Neural crest cell (in vitro differentiated cells): ENCODE measurements around the gene HABP4. TPM values are rescaled to one million over a fixed set of nuclear protein-coding genes. Genes with fewer than 3 reads are reported as not detected.

ENCODE experiments used
- DNase-seq: peaks from one replicate; pipeline ENCODE4 v3.0.0; 2021; ENCODE audit warnings: low read depth, mixed read lengths, low spot score
- H3K27ac Mint-ChIP-seq: one replicate; pipeline ENCODE4 v1.8.0; 2021; ENCODE audit warnings: mild to moderate bottlenecking, mixed read lengths; ENCODE audit not compliant: unreplicated experiment
- H3K27me3 Mint-ChIP-seq: 2 replicates; pipeline ENCODE4 v1.8.0; 2021; ENCODE audit warnings: low read depth, mild to moderate bottlenecking, mixed read lengths
- H3K36me3 Mint-ChIP-seq: 2 replicates; pipeline ENCODE4 v1.8.0; 2021; ENCODE audit warnings: low read depth, mild to moderate bottlenecking, mixed read lengths
- H3K4me1 Mint-ChIP-seq: 2 replicates; pipeline ENCODE4 v1.8.0; 2021; ENCODE audit warnings: mixed read lengths
- H3K4me3 Mint-ChIP-seq: one replicate; pipeline ENCODE4 v1.8.0; 2021; ENCODE audit warnings: mild to moderate bottlenecking, mixed read lengths
- H3K9me3 Mint-ChIP-seq: 2 replicates; pipeline ENCODE4 v1.8.0; 2021; ENCODE audit warnings: mixed read lengths
- total RNA-seq: library from RNA; stranded (reverse); gene quantifications from 2 replicates; pipeline ENCODE4 v1.2.1, GENCODE V29; 2021
- TF ChIP-seq, protein P1 (sequence below): fragments of 200-600 bp; sonication (generic); conservative IDR thresholded peaks from 2 replicates; pipeline ENCODE4 v1.5.0; 2021; ENCODE audit warnings: antibody characterized with exemption, mild to moderate bottlenecking

HABP4 gene
- total RNA-seq, 1 donor from 2014 or later: 24.7 TPM

DNA sequence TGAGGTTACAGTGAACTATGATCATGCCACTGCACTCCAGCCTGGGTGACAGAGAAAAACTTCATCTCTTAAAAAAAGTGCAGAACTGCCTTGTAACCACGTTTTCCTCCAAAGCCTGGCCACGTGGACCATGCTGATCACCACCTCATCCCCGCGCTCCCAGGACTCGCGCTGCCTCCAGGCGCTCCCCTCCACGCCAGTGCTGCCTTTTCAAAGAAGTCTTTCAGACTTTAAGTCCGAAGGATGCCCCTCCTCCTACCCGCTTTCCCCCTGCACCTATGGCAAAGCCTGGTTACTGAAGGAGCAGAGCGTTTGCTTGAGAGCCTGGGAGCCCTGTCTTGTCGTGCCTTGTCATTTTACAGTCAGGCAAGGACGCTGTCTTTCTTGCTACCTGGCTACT is 43.8 kb downstream of the HABP4 start:
- peak overlapping the region; percentile 52 for H3K27ac Mint-ChIP-seq
- no peak overlapping the region for H3K4me3 Mint-ChIP-seq
- H3K4me1 Mint-ChIP-seq: peaks cover 8% of the 10 kb centered on the region
- TF ChIP-seq, protein P1, sequence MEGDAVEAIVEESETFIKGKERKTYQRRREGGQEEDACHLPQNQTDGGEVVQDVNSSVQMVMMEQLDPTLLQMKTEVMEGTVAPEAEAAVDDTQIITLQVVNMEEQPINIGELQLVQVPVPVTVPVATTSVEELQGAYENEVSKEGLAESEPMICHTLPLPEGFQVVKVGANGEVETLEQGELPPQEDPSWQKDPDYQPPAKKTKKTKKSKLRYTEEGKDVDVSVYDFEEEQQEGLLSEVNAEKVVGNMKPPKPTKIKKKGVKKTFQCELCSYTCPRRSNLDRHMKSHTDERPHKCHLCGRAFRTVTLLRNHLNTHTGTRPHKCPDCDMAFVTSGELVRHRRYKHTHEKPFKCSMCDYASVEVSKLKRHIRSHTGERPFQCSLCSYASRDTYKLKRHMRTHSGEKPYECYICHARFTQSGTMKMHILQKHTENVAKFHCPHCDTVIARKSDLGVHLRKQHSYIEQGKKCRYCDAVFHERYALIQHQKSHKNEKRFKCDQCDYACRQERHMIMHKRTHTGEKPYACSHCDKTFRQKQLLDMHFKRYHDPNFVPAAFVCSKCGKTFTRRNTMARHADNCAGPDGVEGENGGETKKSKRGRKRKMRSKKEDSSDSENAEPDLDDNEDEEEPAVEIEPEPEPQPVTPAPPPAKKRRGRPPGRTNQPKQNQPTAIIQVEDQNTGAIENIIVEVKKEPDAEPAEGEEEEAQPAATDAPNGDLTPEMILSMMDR: no peak
- DNase-seq: no peak
- no peaks in the 10 kb centered on the region for H3K9me3 Mint-ChIP-seq
- no peaks in the 10 kb centered on the region for H3K27me3 Mint-ChIP-seq
- peaks cover 8% of the 10 kb centered on the region for H3K36me3 Mint-ChIP-seq

DNA sequence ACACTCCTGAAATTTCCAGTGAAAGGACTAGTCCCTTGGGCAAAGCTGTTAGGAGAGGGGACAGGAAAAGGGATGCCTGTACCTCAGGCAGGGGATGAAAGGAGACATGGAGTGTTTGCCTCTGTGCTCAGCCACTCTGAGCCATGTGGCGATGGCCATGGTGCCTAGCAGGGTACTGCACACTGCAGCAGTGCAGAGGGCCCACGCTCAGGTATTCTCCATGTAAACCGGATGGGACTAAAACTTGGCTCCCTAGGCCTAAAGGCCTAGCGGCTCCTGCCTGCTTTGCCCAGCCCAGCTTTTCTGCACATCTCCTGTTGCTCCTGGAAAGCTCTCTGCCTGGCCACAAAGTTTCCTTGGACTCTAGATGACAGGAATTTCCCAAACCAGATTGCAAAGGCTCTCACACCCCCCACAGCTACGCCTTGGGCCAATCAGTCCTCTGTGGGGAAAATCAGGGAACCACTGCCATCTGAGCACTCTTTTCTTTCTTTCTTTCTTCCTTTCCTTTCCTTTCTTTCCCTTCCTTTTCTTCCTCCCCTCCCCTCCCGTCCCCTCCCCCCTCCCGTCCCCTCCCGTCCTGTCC is 44.3 kb downstream of the HABP4 start:
- no peaks in the 10 kb centered on the region for H3K9me3 Mint-ChIP-seq
- no peak overlapping the region for H3K4me3 Mint-ChIP-seq
- H3K4me1 Mint-ChIP-seq: peaks cover 10% of the 10 kb centered on the region
- no peak for DNase-seq
- peaks cover 7% of the 10 kb centered on the region for H3K36me3 Mint-ChIP-seq
- TF ChIP-seq, protein P1: no peak
- H3K27me3 Mint-ChIP-seq: no peaks in the 10 kb centered on the region
- H3K27ac Mint-ChIP-seq: peak overlapping the region; percentile 52

DNA sequence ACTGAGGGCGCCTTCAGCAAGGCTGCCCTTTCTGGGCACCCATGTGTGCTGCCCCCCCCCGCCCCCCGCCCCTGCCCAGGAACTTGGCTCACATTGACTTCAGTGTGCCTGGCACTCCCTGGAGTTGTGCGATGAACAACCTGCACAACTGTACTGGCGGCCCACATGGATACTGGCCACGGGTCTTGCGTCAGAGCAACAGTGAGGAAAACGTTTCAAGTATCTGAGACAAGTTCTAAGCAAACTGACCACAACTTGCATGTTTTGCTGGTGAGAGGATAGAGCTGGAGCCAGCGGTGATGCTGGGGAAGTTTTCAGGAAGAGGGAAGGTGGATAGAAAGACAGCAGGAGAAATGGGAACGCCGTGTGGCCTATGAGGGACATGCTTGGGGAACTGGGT is 45.4 kb downstream of the HABP4 start:
- Mint-ChIP-seq H3K27me3 (no peaks in the 10 kb centered on the region), H3K36me3 (peaks cover 4% of the 10 kb centered on the region), H3K27ac (peak overlapping the region; percentile 72), H3K9me3 (no peaks in the 10 kb centered on the region), H3K4me3 (no peak overlapping the region), H3K4me1 (peaks cover 10% of the 10 kb centered on the region)
- DNase-seq: no peak
- TF ChIP-seq, protein P1: no peak

DNA sequence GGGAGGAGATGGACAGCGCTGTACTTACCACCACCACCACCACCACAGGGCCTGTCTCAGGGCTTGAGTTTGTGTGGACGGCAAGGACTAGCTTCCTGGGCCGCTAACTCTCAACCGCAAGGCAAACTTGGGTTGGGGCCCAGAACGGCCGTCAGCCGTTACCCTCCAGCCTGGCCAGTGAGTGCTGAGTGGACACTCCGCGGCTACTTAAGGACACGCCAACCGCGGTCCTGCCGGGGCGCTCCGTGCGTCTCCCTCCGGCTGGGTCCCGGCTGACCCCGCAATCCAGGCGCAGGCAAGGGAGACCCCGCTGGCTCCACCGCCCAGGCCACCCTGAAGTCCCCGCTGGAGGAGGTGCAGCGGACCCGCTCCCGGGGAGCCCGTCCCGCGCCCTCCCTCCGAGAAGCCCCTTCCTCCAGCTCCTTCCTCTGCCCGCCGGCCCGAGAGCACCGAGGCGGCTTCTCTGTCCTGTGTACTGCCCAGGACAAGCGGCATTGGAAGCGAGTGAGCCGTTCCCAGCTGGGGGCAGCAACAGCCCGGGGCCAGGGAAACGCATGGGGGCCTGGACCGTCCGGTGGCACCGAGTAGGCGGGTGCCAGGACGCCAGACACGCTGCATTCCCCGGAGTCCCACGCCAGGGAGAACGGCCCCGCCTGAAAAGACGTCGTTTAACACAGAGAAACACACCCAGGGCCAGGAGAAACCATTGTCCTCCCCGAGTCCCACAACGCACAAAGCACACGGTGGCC is 46.6 kb downstream of the HABP4 start:
- H3K9me3 Mint-ChIP-seq: no peaks in the 10 kb centered on the region
- H3K36me3 Mint-ChIP-seq: peaks cover 2% of the 10 kb centered on the region
- H3K27ac Mint-ChIP-seq: no peak overlapping the region
- TF ChIP-seq, protein P1: no peak
- H3K4me3 Mint-ChIP-seq: no peak overlapping the region
- DNase-seq: no peak
- H3K27me3 Mint-ChIP-seq: no peaks in the 10 kb centered on the region
- H3K4me1 Mint-ChIP-seq: peaks cover 17% of the 10 kb centered on the region

DNA sequence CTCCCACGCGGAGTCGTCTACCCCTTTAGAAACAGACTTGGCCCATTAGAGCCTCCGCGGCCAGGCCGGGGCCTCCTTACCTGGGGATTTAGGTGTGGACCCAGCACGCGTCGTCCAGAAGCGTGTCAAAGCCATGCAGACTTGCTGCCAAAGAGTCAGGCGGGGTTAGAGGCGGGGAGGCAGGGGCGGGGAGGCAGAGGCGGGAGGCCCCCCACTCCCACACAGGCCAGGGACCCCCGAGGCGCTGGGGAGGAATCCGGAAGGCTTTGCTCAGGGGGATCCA is 47.1 kb downstream of the HABP4 start:
- Mint-ChIP-seq H3K27ac (no peak overlapping the region), H3K9me3 (no peaks in the 10 kb centered on the region), H3K36me3 (peaks cover 2% of the 10 kb centered on the region), H3K4me3 (no peak overlapping the region), H3K4me1 (peaks cover 21% of the 10 kb centered on the region), H3K27me3 (no peaks in the 10 kb centered on the region)
- TF ChIP-seq, protein P1: no peak
- no peak for DNase-seq
